A549 (cell line): ENCODE results near the gene SH3RF3.

Experiments used
- CEBPB ChIP-seq, 2 experiments: fragments of >200 bp in 1 of 2; sonication (Bioruptor Twin) in 1 of 2; formaldehyde crosslinking in 1 of 2; IDR thresholded peaks; 2 replicates each; pipeline ENCODE4 v1.6.1; 2012 to 2016
- EP300 ChIP-seq, 2 experiments: fragments of >200 bp; sonication (Bioruptor Twin); formaldehyde crosslinking; IDR thresholded peaks; 2 replicates in 1 of 2; 3 replicates in 1 of 2; pipeline ENCODE4 v1.6.1; 2016 to 2017
- ESRRA ChIP-seq: fragments of 150-350 bp; IDR thresholded peaks from 2 replicates; pipeline ENCODE4 v1.6.1; 2014; ENCODE audit warnings: mild to moderate bottlenecking, low read length, borderline replicate concordance
- FOXS1 ChIP-seq: fragments of 250-450 bp; sonication (Bioruptor Pico); IDR thresholded peaks from 2 replicates; pipeline ENCODE4 v1.5.0; 2020; ENCODE audit warnings: mild to moderate bottlenecking, moderate library complexity
- MAFK ChIP-seq: fragments of 450-650 bp; IDR thresholded peaks from 2 replicates; pipeline ENCODE4 v1.6.1; 2014; ENCODE audit not compliant: partially characterized antibody
- NFE2L2 ChIP-seq: fragments of 150-350 bp; conservative IDR thresholded peaks from 2 replicates; pipeline ENCODE4 v1.6.1; 2014; ENCODE audit warnings: low read length
- POLR2A ChIP-seq: IDR thresholded peaks from 2 replicates; pipeline ENCODE4 v1.6.1; 2012; ENCODE audit warnings: mild to moderate bottlenecking, low read length
- POLR2AphosphoS2 ChIP-seq: conservative IDR thresholded peaks from 2 replicates; pipeline ENCODE4 v1.6.1; 2012; ENCODE audit warnings: low read length, improper control_type of control experiment, inconsistent platforms
- RAD21 ChIP-seq, 2 experiments: fragments of >200 bp in 1 of 2; sonication (Bioruptor Twin) in 1 of 2; formaldehyde crosslinking in 1 of 2; IDR thresholded peaks in 1 of 2; conservative IDR thresholded peaks in 1 of 2; 2 replicates in 1 of 2; 3 replicates in 1 of 2; pipeline ENCODE4 v1.6.1; 2012 to 2018; ENCODE audit warnings: inconsistent platforms in 1 of 2
- RCOR1 ChIP-seq: fragments of 150-350 bp; IDR thresholded peaks from 2 replicates; pipeline ENCODE4 v1.6.1; 2014; ENCODE audit warnings: antibody characterized with exemption, low read length, low read depth
- SMC3 ChIP-seq: fragments of >200 bp; sonication (Bioruptor Twin); formaldehyde crosslinking; IDR thresholded peaks from 3 replicates; pipeline ENCODE4 v1.6.1; 2018; ENCODE audit warnings: inconsistent platforms
- TF ChIP-seq, protein P1 (sequence below): fragments of 200-600 bp; sonication (generic); IDR thresholded peaks from 2 replicates; pipeline ENCODE4 v1.6.1; 2016; ENCODE audit warnings: antibody characterized with exemption, mild to moderate bottlenecking, moderate library complexity
- TF ChIP-seq, protein P2 (sequence below): fragments of >200 bp; sonication (Bioruptor Twin); formaldehyde crosslinking; IDR thresholded peaks from 3 replicates; pipeline ENCODE4 v1.5.1; 2016

DNA sequence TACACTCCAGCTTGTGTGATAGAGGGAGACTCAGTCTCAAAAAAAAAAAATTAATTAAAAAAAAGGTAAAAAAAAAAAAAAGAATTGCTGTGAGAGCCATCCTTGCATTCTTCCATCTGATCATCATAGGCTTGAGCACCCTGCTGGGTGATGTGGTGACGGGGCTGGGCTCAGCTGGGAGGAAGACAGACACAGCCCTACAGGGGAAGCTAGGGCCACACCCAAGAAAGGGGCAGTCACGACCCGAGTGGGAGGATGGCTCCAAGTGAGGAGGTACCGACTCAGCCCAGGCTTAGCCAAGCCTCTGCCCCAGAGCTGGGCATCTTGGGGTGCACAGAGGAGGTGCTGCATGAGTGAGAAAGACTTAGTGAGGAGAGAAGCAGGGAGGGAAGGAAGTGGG, 165.5 kb downstream of the SH3RF3 start:
- no peak for TF ChIP-seq FOXS1 (CRISPR knock-in tag)
- no peak for TF ChIP-seq RAD21 (conservative IDR thresholded peaks at IDR 0.05 in 1 of 2, IDR thresholded peaks at IDR 0.05 in 1 of 2)
- TF ChIP-seq, protein P1, sequence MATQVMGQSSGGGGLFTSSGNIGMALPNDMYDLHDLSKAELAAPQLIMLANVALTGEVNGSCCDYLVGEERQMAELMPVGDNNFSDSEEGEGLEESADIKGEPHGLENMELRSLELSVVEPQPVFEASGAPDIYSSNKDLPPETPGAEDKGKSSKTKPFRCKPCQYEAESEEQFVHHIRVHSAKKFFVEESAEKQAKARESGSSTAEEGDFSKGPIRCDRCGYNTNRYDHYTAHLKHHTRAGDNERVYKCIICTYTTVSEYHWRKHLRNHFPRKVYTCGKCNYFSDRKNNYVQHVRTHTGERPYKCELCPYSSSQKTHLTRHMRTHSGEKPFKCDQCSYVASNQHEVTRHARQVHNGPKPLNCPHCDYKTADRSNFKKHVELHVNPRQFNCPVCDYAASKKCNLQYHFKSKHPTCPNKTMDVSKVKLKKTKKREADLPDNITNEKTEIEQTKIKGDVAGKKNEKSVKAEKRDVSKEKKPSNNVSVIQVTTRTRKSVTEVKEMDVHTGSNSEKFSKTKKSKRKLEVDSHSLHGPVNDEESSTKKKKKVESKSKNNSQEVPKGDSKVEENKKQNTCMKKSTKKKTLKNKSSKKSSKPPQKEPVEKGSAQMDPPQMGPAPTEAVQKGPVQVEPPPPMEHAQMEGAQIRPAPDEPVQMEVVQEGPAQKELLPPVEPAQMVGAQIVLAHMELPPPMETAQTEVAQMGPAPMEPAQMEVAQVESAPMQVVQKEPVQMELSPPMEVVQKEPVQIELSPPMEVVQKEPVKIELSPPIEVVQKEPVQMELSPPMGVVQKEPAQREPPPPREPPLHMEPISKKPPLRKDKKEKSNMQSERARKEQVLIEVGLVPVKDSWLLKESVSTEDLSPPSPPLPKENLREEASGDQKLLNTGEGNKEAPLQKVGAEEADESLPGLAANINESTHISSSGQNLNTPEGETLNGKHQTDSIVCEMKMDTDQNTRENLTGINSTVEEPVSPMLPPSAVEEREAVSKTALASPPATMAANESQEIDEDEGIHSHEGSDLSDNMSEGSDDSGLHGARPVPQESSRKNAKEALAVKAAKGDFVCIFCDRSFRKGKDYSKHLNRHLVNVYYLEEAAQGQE = no peak
- TF ChIP-seq POLR2A = no peak
- no peak for TF ChIP-seq RCOR1
- TF ChIP-seq POLR2AphosphoS2 = no peak
- TF ChIP-seq, protein P2, sequence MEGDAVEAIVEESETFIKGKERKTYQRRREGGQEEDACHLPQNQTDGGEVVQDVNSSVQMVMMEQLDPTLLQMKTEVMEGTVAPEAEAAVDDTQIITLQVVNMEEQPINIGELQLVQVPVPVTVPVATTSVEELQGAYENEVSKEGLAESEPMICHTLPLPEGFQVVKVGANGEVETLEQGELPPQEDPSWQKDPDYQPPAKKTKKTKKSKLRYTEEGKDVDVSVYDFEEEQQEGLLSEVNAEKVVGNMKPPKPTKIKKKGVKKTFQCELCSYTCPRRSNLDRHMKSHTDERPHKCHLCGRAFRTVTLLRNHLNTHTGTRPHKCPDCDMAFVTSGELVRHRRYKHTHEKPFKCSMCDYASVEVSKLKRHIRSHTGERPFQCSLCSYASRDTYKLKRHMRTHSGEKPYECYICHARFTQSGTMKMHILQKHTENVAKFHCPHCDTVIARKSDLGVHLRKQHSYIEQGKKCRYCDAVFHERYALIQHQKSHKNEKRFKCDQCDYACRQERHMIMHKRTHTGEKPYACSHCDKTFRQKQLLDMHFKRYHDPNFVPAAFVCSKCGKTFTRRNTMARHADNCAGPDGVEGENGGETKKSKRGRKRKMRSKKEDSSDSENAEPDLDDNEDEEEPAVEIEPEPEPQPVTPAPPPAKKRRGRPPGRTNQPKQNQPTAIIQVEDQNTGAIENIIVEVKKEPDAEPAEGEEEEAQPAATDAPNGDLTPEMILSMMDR = no peak
- no peak for TF ChIP-seq SMC3
- TF ChIP-seq ESRRA = no peak
- no peak for TF ChIP-seq EP300 (IDR thresholded peaks at IDR 0.05)
- TF ChIP-seq MAFK = no peak
- no peak for TF ChIP-seq CEBPB (IDR thresholded peaks at IDR 0.05)
- TF ChIP-seq NFE2L2 = no peak
